HAP-1 (cell line): ENCODE data around the gene INSRR.

Experiments
- DNase-seq, 2 experiments: peaks; one replicate each; pipeline ENCODE4 v3.0.0-alpha.2; 2016 to 2020; ENCODE audit warnings: low spot score in 2 of 2
- H3K27me3 ChIP-seq: fragments of 250-450 bp; sonication (Bioruptor Pico); 2 replicates; pipeline ENCODE4 v1.5.1; 2020; ENCODE audit warnings: low read depth, mild to moderate bottlenecking, moderate library complexity
- H3K36me3 ChIP-seq: fragments of 250-450 bp; sonication (Bioruptor Pico); replicated peaks from 2 replicates; pipeline ENCODE4 v1.5.1; 2020; ENCODE audit warnings: mild to moderate bottlenecking
- H3K4me1 ChIP-seq: fragments of 250-450 bp; sonication (Bioruptor Pico); 2 replicates; pipeline ENCODE4 v1.5.1; 2020; ENCODE audit warnings: mild to moderate bottlenecking
- H3K4me3 ChIP-seq: fragments of 250-450 bp; sonication (Bioruptor Pico); 2 replicates; pipeline ENCODE4 v1.5.1; 2020; ENCODE audit warnings: mild to moderate bottlenecking, moderate library complexity
- H3K9me3 ChIP-seq: fragments of 250-450 bp; sonication (Bioruptor Pico); 2 replicates; pipeline ENCODE4 v1.5.1; 2020; ENCODE audit warnings: mild to moderate bottlenecking, moderate library complexity
- in situ Hi-C: fragments of 300-500 bp; cut with MboI; formaldehyde crosslinking; loops from 3 replicates; pipeline ENCODE4 v1.14.3; 2020; ENCODE audit warnings: low sequenced_read_pairs, inconsistent platforms, mixed read lengths

The INSRR gene

GRCh38 chr1:156813298-156813697, 45.6 kb downstream of the INSRR start:
- no peaks in the 10 kb centered on the region for H3K9me3 ChIP-seq
- H3K4me3 ChIP-seq = no peak overlapping the region
- DNase-seq = no peak
- peaks cover 8% of the 10 kb centered on the region for H3K4me1 ChIP-seq
- no peaks in the 10 kb centered on the region for H3K36me3 ChIP-seq
- H3K27me3 ChIP-seq = no peaks in the 10 kb centered on the region
- in situ Hi-C loops = no loop called here

- Histone ChIP-seq H3K4me3 (no peak overlapping the region), H3K36me3 (no peaks in the 10 kb centered on the region), H3K9me3 (no peaks in the 10 kb centered on the region), H3K4me1 (peaks cover 8% of the 10 kb centered on the region), H3K27me3 (no peaks in the 10 kb centered on the region)
- in situ Hi-C loops = no loop called here
- DNase-seq = no peak
Observed at GRCh38 chr1:156812293-156812990, 46.5 kb downstream of the INSRR start.

- Histone ChIP-seq H3K4me3 (no peak overlapping the region), H3K4me1 (peaks cover 8% of the 10 kb centered on the region), H3K36me3 (0 out of 2 replicates have a peak, but pooled peaks cover under 1% of the 10 kb centered on the region), H3K9me3 (no peaks in the 10 kb centered on the region), H3K27me3 (no peaks in the 10 kb centered on the region)
- no peak for DNase-seq
- in situ Hi-C loops = no loop called here
Observed at GRCh38 chr1:156811168-156811567, 47.7 kb downstream of the INSRR start.

GRCh38 chr1:156809711-156810366, 49.1 kb downstream of the INSRR start:
- Histone ChIP-seq H3K27me3 (no peaks in the 10 kb centered on the region), H3K36me3 (0 out of 2 replicates have a peak, but pooled peaks cover 2% of the 10 kb centered on the region), H3K4me1 (peaks cover 8% of the 10 kb centered on the region), H3K9me3 (no peaks in the 10 kb centered on the region), H3K4me3 (no peak overlapping the region)
- DNase-seq = no peak
- in situ Hi-C loops = no loop called here

- DNase-seq = no peak
Observed at GRCh38 chr1:156809281-156809680, 49.6 kb downstream of the INSRR start.

GRCh38 chr1:156808186-156809030, 50.5 kb downstream of the INSRR start:
- H3K4me1 ChIP-seq = peaks cover under 1% of the 10 kb centered on the region; the same call in 1 of the 2 replicates
- H3K27me3 ChIP-seq = no peaks in the 10 kb centered on the region
- 0 out of 2 replicates have a peak, but pooled peaks cover 2% of the 10 kb centered on the region for H3K36me3 ChIP-seq
- no peak for DNase-seq
- in situ Hi-C loops = no loop called here
- H3K9me3 ChIP-seq = no peaks in the 10 kb centered on the region
- H3K4me3 ChIP-seq = no peak overlapping the region

More at GRCh38 chr1:156809281-156809680, 49.6 kb downstream of the INSRR start:
- in situ Hi-C loops = no loop called here
- Histone ChIP-seq H3K4me1 (peaks cover 8% of the 10 kb centered on the region), H3K36me3 (0 out of 2 replicates have a peak, but pooled peaks cover 2% of the 10 kb centered on the region), H3K9me3 (no peaks in the 10 kb centered on the region), H3K4me3 (no peak overlapping the region), H3K27me3 (no peaks in the 10 kb centered on the region)

GRCh38 chr1:156807627-156808026, 51.3 kb downstream of the INSRR start:
- in situ Hi-C loops = no loop called here
- H3K36me3 ChIP-seq = 0 out of 2 replicates have a peak, but pooled peaks cover 2% of the 10 kb centered on the region
- no peaks in the 10 kb centered on the region for H3K9me3 ChIP-seq
- no peak overlapping the region for H3K4me3 ChIP-seq
- DNase-seq = no peak
- H3K27me3 ChIP-seq = no peaks in the 10 kb centered on the region
- no peaks in the 10 kb centered on the region for H3K4me1 ChIP-seq

- DNase-seq = no peak
- Histone ChIP-seq H3K4me1 (no peaks in the 10 kb centered on the region), H3K4me3 (no peak overlapping the region)
Observed at GRCh38 chr1:156806512-156807440, 52.1 kb downstream of the INSRR start.

GRCh38 chr1:156805766-156806511, 53.0 kb downstream of the INSRR start:
- DNase-seq = no peak
- Histone ChIP-seq H3K4me3 (no peak overlapping the region), H3K27me3 (no peaks in the 10 kb centered on the region), H3K4me1 (no peaks in the 10 kb centered on the region), H3K9me3 (no peaks in the 10 kb centered on the region), H3K36me3 (peaks cover 14% of the 10 kb centered on the region)
- in situ Hi-C loops = no loop called here

More at GRCh38 chr1:156806512-156807440, 52.1 kb downstream of the INSRR start:
- H3K9me3 ChIP-seq = no peaks in the 10 kb centered on the region
- in situ Hi-C loops = no loop called here
- H3K36me3 ChIP-seq = peaks cover 6% of the 10 kb centered on the region
- H3K27me3 ChIP-seq = no peaks in the 10 kb centered on the region

- H3K27me3 ChIP-seq = no peaks in the 10 kb centered on the region
- in situ Hi-C loops = no loop called here
Observed at GRCh38 chr1:156804572-156805243, 54.2 kb downstream of the INSRR start.

GRCh38 chr1:156804026-156804425, 54.9 kb downstream of the INSRR start:
- Histone ChIP-seq H3K36me3 (peaks cover 28% of the 10 kb centered on the region), H3K4me3 (no peak overlapping the region), H3K4me1 (no peaks in the 10 kb centered on the region), H3K9me3 (no peaks in the 10 kb centered on the region), H3K27me3 (no peaks in the 10 kb centered on the region)
- in situ Hi-C loops = no loop called here
- DNase-seq = no peak

More at GRCh38 chr1:156804572-156805243, 54.2 kb downstream of the INSRR start:
- Histone ChIP-seq H3K36me3 (peaks cover 23% of the 10 kb centered on the region), H3K4me3 (no peak overlapping the region), H3K9me3 (no peaks in the 10 kb centered on the region), H3K4me1 (no peaks in the 10 kb centered on the region)
- DNase-seq = no peak
